Lower leg skin (tissue), 3 donors: ENCODE measurements around the gene FMO3.

Experiments
- CTCF ChIP-seq, 3 donors: fragments of 450-650 bp; IDR thresholded peaks; one replicate each; pipeline ENCODE4 v1.5.1; 2016; ENCODE audit warnings: antibody characterized with exemption in 3 of 3, mild to moderate bottlenecking in 3 of 3, moderate library complexity in 2 of 3
- POLR2A ChIP-seq, 2 donors: fragments of 450-650 bp; IDR thresholded peaks; one replicate each; pipeline ENCODE4 v1.6.1; 2016 to 2017; ENCODE audit warnings: antibody characterized with exemption in 2 of 2, mild to moderate bottlenecking in 1 of 2, moderate library complexity in 1 of 2

DNA sequence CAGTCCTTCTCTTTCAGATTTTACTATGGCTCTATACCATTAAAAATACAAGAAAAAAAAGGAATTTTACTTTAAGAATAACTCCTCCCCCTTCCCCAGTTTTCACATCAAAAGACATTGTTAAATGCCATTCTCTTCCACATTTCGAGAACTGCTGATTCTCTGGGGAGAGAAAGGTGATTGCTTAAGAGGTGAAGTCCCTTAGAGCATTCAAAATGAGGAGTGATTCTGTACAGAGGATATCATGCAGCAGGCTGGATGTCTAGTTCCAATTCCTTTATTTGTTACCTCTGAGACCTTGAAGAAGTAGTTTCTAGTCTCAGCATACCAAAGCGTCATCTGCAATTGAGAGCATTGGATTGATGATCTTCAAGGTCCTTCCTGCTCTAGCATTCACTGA, 46.9 kb downstream of the FMO3 start:
- TF ChIP-seq CTCF (IDR thresholded peaks at IDR 0.05) (no peak), POLR2A (IDR thresholded peaks at IDR 0.05) (no peak)
